HG03095 (cell line): ENCODE measurements around the gene B3GNT3.
"Not testable (repeated sequence)": the region's sequence is repeated elsewhere in the genome, so short reads cannot be mapped to it uniquely, and the experiment has no call there.

Experiments used
- ATAC-seq: cut with Tn5 transposase; IDR thresholded peaks from one replicate; pipeline ENCODE4 v1.9.1; 2021; ENCODE audit warnings: moderate library complexity; ENCODE audit not compliant: unreplicated experiment

Gene B3GNT3

DNA sequence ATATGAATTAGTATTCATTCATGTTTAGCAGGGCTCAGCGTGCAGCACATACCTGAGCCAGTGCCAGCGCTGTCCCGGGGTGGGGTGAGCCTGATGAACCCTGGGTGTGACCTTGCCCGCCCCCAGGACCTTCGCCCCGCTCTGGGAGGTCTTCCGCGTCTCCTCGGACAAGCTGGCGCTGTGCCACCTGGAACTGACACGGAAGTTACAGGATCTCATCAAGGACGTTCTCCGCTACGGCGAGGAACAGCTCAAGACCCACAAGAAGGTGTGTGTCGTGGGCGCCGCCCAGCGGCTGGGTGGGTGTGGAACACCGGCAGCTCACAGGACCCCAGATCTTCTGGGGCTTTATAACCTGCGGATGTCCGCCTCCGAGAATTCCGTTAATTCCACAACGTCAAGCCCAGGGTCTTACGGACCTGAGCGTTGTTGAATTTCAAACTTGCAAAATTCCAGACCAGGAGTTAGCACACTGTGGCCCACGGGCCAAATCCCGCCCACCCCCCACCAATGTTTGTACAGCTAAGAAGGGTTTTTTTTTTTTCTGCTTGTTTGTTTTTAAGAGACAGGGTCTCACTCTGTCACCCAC is 28.3 kb upstream of the B3GNT3 start:
- ATAC-seq = no peak

DNA sequence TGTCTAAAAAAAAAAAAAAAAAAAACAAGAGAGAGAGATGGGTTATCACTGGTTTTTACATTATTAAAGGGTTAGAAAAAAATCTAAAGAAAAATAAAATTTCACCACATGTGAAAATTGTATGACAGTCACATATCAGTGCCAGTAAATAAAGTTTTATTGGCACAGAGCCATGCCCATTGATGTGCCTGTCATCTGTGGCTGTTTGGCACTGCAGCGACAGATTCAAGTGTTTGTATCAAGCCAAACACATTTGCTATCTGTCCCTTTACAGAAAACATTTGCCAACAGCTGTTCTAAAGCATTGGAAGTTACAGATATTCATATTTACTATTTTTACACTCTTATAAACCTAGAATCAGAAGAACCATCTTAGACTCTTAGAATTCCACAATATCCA is 27.4 kb upstream of the B3GNT3 start:
- ATAC-seq = no peak

DNA sequence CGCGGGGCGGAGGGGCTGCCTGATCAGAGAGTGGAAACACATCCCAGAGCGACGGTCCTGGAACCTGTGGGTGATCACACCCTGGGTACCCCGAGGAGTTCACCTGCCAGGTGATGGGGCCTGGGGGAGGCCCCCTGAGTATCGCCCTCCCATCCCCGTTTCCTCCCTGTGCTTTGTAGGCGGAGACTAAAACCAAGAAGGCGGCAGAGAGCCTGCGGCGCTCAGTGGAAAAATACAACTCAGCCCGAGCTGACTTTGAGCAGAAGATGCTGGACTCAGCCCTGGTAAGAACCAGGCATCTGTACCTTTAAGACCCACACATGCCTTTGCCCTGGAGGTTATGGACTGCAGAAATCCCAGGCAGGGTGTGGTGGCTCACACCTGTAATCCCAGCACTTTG is 24.3 kb upstream of the B3GNT3 start:
- ATAC-seq = no peak

DNA sequence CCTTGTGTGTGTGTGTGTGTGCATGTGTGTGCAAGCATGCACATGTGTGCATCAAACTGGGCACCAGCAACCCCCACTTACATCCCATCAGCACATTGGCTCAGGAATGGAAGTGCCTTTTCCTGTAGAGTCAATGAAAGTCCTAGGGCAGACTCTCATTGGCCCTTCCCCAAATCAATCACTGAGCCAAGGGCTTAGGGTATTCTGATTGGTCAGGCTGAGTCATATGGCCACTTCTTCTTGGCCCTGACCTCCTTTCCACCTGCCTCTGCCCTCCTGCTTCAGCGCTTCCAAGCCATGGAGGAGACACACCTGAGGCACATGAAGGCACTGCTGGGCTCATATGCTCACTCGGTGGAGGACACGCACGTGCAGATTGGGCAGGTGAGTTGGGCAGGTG is 22.8 kb upstream of the B3GNT3 start:
- ATAC-seq = no peak

DNA sequence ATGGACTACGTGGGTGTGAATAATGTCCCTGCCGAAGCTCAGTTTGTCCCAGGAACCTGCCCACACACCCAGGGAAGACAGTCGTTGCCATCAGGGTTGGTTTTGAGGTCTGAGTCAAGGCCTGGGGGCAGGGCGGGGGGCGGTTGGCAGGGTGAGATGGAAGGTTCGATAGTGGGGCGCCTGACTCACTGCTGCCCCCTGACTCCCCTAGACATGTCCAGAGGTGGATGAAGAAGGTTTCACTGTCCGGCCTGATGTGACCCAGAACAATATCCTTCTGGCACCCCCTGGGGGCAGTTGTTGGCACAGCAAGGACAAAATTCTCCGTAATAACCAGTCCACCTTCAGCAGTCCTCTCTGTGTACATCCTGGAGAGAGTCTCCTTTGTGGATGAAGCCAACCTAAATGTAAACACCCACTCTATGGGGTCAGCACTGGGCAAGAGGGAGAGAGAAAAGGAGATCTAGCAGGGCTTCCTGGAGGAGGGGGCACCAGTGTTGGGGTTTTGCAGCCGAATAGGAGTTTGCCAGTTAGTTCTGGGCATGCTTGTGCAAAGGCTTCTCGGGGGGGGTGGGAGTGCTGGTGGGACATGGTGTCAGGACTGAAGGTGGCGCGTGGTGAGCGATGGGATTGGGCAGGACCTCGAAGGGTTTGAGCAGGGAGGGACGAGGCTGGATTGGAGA is 19.6 kb upstream of the B3GNT3 start:
- ATAC-seq = no peak

DNA sequence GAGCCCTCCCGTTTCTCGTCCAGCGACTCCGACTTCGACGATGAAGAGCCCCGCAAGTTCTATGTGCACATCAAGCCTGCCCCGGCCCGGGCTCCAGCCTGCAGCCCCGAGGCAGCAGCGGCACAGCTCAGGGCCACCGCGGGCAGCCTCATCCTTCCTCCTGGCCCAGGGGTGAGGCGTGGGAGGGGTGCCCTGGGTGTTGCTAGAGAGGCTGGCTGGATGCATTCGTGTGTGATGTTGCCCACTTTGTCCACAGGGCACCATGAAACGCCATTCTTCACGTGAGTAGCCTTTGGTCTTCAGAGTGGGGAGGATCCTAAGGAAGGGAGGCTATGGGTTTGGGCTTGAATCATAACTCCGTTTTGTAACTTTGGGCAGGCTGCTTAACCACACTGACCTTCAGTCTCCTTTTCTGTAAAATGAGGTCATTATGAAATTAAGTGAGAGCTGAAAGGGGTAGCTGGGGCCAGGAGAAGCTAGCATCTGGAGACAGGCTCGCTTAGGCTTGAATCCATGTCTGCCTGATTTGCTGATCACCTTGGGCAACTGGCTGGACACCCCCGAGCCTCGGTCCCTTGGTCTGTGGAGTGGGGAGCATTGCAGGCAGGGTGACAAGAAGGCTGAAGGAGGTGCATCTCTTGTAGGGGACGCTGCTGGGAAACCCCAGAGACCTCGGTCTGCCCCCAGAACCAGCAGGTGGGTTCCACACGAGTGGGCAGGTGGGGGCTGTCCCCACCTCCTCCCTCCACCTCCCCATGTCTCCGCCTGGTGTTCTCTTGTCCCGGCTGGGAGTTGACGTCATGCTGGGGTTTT is 18.7 kb upstream of the B3GNT3 start:
- ATAC-seq = peak; percentile 67

DNA sequence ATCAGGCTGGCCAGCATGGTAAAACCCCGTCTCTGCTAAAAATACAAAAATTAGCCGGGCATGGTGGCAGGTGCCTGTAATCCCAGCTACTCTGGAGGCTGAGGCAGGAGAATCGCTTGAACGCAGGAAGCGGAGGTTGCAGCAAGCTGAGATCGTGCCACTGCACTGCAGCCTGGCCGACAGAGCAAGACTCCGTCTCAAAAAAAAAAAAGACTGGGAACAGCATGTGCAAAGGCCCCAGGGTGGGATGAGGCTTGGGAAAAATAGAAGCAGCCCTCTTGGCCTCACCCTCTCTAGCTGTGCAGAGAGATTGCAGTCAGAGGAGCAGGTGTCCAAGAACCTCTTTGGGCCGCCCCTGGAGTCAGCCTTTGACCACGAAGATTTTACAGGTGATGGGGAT is 17.1 kb upstream of the B3GNT3 start:
- ATAC-seq = not testable (repeated sequence)

DNA sequence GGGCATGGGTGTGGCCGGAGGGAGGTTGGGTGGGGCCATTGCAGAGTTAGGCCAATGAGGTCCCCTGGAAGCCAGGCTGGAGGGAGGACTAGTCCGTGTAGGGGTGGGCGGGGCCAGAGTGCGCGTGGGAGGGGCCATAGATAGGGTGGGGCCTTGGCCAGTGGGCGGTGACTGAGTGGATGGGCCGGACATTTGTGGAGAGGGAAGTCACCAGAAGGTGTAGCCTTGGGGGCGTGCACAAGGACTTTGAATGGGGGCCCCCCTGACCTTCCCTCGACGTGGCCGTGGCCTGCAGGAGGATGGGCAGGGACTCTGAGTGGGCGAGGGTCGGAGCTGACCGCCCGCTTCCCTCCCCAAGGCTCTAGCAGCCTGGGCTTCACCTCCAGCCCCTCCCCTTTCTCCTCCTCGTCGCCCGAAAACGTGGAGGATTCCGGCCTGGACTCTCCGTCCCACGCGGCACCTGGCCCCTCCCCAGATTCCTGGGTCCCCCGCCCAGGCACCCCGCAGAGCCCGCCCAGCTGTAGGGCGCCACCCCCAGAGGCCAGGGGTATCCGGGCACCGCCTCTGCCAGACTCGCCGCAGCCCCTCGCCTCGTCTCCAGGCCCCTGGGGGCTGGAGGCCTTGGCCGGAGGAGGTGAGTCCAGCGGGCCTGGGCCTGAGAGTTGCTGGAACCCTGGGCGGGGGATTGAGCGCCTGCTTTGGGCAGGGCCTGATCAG is 16.5 kb upstream of the B3GNT3 start:
- no peak for ATAC-seq

DNA sequence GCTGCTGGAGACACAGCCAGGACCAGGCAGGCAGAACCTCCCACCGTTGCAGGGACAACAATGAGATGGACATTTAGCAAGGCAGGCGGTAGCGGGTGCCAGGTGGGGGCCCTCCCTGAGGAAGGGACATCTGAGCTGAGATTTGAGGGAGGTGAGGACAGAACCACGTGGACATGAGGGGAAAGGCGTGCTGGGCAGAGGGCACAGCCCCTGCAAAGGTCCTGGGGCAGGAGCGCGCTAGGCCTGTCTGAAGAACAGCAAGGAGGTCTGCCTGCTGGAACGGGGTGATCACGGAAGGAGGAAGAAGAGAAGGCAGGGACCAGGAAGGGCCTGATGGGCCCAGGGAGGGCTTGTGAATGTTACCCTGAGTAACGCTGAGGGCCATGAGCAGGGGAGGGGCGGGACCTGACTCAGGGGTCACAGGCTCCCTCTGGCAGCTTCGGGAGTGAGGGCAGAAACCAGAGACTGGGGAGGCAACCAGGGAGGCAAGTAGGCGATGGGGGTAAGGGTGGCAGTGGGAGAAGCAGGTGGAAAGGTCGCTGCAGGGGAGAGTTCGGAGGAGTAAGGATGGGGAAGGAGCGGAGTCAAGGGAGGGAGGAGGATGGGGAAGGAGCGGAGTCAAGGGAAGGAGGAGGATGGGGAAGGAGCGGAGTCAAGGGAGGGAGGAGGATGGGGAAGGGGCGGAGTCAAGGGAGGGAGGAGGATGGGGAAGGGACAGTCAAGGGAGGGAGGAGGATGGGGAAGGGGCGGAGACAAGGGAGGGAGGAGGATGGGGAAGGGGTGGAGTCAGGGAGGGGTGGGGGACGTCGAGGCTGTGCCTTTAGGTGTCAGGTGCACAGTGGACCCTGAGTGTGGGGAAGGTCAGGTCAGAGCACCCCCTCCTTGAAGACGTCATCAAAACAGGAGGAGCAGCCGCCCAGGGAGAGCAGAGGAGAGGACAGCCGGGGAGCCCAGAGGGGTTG is 15.7 kb upstream of the B3GNT3 start:
- no peak for ATAC-seq

DNA sequence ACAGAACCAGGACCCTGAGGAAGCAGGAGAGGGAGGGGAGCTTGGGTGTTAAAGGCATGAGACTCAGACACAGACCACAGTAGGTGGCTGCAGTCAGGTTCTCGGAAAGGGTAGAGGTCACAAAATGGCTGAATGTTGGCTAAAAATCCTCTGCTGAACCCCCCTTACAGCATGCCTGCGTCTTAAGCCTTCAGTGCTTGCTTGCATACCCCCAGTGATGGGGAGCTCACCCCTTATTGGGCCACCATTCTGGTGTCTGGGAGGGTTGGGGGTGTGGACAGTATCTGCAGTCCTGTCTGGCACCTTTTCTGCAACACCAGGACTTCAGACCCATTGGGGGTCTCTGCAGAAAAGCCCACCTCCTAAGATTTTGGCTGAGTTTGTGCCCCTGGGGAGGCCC is 14.2 kb upstream of the B3GNT3 start:
- no peak for ATAC-seq

DNA sequence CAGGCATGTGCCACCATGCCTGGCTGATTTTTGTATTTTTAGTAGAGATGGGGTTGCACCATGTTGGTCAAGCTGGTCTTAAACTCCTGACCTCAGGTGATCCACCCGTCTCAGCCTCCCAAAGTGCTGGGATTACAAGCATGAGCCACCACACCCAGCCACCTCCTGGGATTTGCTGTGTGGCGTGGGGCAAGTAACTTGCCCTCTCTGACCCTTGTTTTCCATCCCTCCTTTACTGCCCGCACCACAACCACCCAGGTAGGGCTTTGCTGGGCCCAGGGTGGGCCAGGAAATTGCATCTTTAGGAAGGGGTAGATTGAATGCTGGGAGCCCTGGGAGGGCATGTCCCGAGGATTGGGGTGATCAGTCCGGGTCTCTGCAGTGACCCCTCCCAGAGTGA is 11.2 kb upstream of the B3GNT3 start:
- ATAC-seq = not testable (repeated sequence)

DNA sequence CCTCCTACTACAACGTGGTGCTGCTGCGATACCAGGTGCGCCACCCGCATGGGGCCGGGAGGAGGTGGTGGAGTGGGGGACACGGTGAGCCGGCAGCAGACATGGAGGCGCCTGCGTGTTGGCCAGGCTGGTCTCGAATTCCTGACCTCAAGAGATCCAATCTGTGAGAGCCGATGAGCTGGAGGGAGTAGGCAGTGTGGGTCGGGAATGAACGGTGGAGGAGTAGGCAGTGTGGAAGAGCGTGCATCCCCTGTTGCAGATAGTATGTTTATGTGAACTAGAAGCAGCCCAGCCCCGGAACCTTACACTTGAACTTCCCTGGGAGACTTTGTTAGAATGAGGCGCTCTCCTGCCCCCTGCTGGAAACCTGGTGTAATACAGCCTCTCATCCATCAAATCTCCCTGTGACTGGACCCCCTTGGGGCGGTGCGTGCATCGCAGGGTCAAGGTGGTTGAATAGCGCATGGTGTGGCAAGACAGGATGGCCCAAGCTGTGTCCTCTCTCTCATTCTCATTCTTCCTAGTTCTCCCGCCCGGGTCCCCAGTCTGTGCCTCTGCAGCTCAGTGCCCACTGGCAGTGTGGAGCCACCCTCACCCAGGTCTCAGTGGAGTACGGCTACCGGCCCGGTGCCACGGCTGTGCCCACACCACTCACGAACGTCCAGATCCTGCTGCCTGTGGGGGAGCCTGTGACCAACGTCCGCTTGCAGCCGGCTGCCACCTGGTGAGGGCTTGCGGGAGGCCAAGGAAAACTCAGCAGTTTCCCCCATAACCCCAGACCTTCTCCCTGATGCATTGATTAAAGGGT is 10.5 kb upstream of the B3GNT3 start:
- ATAC-seq = no peak

DNA sequence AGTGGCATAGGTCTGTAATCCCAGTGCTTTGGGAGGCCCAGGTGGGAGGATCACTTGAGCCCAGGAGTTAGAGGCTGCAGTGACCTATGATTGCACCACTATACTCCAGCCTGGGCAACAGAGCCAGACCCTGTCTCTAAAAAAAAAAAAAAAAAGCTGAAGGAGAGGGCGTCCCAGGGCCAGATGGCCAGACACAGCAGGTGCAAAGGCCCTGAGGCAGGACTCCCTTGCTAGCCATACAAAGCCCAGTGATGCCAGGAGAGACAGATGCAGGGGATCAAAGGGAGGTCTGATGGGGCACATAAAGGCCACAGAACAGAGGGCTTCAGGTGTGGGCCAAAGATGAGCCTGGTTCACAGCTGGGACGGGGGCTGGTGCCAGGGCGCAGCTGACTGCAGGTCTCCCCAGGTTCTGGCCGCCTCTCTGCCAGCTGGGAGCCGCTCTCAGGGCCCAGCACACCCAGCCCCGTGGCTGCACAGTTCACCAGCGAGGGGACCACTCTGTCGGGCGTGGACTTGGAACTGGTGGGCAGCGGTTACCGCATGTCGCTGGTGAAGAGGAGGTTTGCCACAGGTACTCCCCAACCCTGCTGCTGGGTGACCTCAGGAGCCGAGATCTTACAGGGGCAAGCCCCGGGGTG is 7.5 kb upstream of the B3GNT3 start:
- no peak for ATAC-seq

DNA sequence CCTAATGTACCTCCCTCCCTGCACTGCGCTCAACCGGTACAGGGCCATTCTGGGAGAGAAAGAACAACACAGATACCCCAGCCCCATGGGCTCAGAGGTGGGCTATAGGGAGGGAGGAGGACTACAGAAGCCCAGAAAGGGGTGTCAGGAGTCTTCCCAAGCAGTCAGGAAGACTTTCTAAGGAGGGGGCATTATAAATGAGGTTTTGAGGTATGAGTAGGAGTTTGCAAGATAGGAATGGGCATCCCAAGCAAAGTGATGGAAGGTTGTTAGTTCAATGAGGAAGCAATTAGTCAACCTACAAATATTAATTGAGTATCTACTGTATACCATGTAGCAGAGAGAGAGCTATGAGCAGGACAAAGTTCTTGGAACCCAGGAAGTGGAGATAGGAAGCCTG is 6.3 kb upstream of the B3GNT3 start:
- ATAC-seq = no peak

DNA sequence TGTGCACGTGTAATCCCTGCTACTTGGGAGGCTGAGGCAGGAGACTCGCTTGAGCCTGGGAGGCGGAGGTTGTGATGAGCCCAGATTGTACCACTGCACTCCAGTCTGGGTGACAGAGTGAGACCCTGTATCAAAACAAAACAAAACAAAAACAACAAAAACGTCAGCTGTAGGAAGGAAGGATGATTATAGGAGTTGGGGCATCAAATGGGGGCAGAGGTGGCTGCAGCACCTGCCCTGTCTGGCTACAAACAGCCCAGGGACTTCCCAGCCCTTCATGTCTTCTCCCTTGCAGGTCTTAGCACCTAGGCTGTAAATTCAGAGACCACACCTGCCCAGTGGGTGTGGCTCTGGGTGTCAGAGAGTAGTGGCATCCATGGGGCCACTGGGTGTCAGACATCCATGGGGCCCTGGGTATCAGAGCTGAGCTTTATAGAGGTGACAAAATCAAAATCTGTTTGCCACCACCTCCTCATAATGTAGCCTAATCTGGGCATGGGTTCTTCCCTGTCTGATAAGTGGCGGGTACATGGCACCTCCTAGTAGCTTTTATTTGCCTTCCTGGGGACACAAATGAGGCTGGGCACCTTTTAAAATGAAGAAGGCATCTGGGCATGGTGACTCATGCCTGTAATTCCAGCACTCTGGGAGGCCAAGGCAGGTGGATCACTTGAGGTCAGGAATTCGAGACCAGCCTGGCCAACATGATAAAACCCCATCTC is 4.7 kb upstream of the B3GNT3 start:
- no peak for ATAC-seq

DNA sequence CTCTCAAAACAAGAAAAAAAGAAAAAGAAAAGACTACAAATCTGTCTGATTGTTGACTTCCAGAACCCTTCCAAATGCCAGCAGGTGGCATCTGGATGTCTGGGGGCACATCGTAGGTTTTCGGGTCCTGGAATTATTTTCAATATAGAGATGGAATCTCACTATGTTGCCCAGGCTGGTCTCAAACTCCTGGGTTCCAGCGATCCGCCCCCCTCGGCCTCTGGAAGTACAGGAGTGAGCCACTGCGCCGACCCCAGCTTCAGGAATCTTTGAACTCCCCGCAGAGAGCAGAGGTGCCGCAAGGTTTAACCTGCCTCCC is 567 bp upstream of the B3GNT3 start:
- ATAC-seq = no peak

DNA sequence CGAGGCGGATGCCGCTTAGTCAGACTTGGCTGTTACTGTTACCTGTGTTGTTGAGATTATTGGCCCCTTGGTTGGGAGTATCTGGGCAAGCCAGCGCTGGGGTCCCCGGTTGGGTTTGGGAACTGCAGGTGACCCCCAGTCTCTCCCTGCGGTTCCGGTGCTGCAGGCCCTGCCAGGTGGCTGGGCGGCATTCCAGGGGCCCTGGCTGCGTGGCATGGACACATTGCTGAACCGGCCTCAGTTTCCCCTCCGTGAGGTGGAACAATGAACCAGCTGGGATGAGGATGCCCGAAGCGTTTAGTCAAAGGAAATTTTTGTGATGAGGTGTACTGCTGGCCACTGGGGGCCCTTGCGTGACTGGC is 538 bp downstream of the B3GNT3 start:
- ATAC-seq = no peak

DNA sequence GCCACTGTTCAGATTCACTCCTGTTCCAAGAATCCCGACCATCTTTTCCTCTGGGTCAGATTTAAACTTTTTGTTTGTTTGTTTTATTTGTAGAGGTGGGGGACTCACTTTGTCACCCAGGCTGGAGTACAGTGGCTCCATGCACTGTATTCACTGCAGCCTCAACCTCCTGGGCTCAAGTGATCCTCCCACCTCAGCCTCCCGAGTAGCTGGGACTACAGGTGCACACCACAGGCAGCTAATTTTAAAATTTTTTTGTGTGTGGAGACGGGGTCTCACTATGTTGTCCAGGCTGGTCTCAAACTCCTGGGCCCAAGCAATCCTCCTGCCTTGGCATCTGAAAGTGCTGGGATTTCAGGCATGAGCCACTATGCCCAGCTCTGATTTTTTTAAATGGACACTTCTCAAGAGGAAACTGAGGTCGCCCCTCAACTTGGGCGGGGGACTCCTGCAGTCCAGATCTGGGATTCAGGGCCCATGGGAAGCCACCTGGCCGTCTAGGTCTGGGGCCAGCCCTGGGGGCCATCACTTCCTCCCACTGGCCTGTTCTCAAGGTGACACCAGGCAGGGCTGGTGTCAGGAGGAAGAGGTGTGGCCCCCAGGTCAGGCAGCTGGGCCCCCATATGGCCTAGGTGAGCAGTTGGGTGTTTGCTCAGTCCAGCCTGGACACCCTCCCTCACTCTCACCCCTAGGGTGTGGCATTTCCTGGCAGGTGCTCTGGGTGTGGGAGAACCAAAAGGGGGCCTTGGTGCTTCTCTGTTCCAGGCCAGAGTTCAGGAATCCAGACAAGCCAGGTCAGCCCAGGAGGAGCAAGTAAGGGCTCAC is 1.3 kb downstream of the B3GNT3 start:
- ATAC-seq = no peak
